ENCODE measurements around the gene ZBTB7C.

GRCh38 chr18:48320639-48320945 is 88.6 kb downstream of the ZBTB7C start:
- TF ChIP-seq, protein P1, sequence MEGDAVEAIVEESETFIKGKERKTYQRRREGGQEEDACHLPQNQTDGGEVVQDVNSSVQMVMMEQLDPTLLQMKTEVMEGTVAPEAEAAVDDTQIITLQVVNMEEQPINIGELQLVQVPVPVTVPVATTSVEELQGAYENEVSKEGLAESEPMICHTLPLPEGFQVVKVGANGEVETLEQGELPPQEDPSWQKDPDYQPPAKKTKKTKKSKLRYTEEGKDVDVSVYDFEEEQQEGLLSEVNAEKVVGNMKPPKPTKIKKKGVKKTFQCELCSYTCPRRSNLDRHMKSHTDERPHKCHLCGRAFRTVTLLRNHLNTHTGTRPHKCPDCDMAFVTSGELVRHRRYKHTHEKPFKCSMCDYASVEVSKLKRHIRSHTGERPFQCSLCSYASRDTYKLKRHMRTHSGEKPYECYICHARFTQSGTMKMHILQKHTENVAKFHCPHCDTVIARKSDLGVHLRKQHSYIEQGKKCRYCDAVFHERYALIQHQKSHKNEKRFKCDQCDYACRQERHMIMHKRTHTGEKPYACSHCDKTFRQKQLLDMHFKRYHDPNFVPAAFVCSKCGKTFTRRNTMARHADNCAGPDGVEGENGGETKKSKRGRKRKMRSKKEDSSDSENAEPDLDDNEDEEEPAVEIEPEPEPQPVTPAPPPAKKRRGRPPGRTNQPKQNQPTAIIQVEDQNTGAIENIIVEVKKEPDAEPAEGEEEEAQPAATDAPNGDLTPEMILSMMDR (IDR thresholded peaks at IDR 0.05) = no peak
- TF ChIP-seq POLR2A (IDR thresholded peaks at IDR 0.05) (no peak), EP300 (IDR thresholded peaks at IDR 0.05) (no peak), POLR2AphosphoS5 (IDR thresholded peaks at IDR 0.05) (no peak)
